Occipital lobe (tissue), 2 donors: ENCODE results near the gene TBC1D4. TPM values are rescaled to one million over a fixed set of nuclear protein-coding genes. Genes with fewer than 3 reads are reported as not detected.

ENCODE experiments used
- DNase-seq: peaks from one replicate; lab custom pipeline; 2025; lab: John Stamatoyannopoulos, UW
- total RNA-seq: library from RNA; depleted of rRNA; stranded (reverse); fragments of >200 nt; gene quantifications from one replicate; pipeline ENCODE4 v1.2.3, GENCODE V29; 2014

The TBC1D4 gene
- total RNA-seq, 1 donor from 2014 or later: 17.6 TPM

GRCh38 chr13:75418997-75419396 is 63.0 kb downstream of the TBC1D4 start:
- no peak for DNase-seq

- no peak for DNase-seq
These were observed 63.7 kb downstream of the TBC1D4 start for GRCh38 chr13:75418186-75418843.

DNA sequence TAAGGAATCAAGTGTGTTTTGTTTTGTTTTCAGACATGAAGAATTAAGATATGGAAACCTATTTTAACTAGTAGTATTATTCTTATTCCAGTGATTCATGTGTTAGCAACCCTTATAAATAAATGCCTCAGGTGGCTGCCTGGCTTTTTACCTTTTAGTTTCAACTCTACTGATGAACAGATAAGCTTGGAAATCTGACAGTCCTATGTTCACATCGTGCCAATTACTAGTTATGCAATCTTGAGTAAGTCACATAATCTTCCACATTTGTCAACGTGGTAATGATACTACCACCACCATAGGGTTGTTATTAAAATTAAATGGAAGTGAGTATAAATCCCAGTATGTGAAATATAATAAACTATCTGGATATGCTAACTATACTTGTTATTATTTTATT is 64.3 kb downstream of the TBC1D4 start:
- no peak for DNase-seq

DNA sequence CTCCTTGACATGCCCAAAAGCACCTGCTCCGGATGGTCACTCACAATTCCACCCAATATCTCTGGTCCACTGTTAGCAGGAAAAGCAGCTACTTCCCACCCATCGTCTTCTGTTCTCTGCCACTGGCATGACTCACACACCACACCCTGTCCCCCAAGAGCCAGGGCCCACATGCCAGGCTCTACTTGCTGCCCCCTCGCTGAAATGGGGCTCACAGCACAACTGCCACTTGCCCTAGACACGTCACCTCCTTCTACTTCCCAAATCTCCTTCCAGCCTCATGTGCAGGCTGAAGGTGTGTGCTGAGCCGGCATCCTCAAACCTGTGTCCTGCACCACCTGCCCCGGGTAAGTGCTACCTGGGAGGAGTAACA is 65.0 kb downstream of the TBC1D4 start:
- DNase-seq: no peak

- no peak for DNase-seq
These were observed 65.5 kb downstream of the TBC1D4 start for GRCh38 chr13:75416327-75417011.

GRCh38 chr13:75415694-75416093 is 66.3 kb downstream of the TBC1D4 start:
- no peak for DNase-seq

GRCh38 chr13:75415171-75415570 is 66.8 kb downstream of the TBC1D4 start:
- DNase-seq: no peak

DNA sequence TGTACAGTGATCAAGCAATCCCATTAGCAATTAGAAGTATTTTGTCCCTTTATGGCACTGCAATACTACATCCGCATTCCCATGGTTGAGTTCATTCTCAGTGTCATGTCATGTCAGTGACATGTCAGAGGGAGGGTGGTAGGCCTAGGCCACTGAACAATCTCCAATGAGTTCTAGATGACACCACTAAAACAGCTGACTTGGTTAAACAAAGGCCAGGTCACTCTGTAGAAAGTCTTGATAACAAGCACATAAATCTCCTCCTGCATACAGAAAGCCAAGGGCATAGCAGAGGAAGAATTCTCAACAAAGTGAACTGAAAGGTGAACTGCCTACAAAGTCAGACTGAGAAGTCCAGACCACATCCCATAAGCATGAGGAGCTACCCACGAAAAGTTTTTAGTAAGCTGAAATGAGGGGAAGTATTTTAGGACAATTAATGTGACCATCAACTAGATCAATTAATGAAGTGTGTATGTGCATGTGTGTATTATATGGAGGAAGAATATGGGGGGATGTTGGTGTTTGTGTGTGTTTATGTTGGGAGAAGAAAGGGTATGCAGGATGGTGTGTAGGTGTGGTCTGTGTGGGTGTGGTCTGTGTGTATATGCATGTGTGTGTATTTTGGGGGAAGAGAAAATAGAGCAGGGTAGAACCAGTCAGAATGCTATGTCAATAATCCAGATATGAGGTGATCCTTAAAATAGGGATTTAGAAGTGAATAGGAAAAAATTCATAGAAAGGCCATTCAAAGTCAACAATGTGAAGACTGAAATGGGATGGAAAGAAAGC is 67.7 kb downstream of the TBC1D4 start:
- no peak for DNase-seq

DNA sequence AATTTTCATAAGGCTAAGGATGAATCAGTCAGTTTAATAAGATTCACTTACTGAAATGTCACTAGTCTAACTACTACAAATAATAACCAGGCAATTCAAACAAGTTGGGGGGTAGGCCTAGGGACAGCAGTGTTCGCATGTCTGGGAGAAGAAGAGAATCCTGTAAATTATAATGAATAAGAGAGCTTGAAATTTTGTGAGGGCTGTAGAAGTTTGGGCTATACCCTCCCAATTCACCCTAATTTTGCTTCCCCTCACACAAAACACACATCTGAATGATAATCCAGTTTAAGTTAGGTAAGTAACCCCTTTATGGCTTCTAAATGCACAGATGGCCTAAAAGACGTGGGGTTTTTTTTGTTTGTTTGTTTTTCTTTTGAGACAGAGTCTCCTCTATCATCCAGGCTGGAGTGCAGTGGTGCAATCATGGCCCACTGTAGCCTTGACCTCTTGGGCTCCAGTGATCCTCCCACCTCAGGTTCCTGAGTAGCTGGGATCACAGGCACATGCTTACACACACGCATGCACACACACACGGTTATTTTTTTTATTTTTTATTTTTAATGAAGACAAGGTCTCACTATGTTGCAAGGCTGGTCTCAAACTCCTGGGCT is 69.9 kb downstream of the TBC1D4 start:
- DNase-seq: no peak

- DNase-seq: no peak
These were observed 71.8 kb downstream of the TBC1D4 start for GRCh38 chr13:75410207-75410606.

DNA sequence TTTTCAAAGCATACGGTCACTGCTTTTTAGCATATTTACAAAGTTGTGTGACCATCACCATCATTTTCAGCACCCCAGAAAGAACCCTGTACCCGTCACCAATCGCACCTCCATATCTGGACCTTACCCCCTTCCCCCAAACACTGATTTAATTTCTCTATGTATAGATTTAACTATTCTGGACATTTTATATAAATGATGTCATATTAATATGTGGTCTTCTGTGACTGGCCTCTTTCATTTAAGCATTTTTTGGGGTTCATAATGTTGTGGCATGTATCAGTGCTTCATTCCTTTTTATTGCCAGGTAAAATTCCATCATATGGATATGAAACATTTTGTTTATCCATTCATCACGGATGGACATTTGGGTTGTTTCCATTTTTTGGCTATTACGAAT is 74.0 kb downstream of the TBC1D4 start:
- no peak for DNase-seq

- no peak for DNase-seq
These were observed 74.5 kb downstream of the TBC1D4 start for GRCh38 chr13:75407473-75407872.

DNA sequence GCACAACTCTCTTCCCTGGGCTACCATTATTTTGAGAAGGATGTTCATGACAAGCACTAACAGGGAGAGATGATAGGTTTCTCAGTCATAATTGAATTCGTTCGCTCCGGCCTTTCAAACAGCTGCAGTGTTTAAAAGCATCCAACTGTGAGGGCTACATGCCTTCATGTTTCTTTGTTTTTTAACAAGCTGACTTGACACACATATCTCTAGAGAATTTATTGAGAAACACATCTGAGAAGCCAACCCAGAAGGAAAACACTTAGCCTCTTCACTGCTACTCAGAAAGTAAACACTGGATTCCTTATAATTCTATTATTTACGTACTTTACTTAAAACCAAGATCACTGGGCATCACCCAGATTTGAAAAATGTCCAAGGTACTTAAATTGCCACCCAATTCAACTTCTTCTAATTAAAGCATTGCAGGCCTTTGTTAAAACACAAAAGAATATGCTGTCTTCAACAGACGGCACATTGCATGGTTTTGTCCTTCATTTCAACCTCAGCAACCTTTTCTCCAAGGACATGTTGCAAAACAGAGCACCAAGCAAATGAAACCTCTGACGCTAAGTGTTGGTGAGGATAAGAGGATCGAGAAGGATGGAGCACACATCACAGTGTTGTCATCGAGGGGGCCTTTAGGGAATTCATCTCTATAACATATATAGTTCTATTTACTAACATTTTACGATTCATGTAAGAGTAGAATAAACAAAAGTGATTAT is 75.8 kb downstream of the TBC1D4 start:
- DNase-seq: no peak

DNA sequence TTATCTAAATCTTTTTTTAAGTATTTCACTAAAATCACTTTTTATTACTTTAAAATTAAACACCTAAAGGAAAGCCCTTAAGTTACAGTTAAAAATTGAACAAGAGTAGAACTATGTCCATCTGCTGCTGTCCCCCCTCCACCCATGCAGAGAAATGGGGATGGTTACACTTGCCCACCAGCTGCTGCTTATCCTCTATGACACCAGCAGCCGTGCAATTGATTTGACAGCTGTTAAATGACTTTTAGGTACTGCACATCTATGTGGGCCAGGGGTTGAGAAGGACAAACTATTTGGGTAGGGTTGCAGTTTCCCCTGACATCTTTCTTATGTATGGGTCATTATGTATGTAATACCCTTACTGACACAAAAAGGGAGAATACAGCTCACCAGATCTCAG is 77.2 kb downstream of the TBC1D4 start:
- DNase-seq: no peak

- no peak for DNase-seq
These were observed 79.2 kb downstream of the TBC1D4 start for GRCh38 chr13:75402787-75403186.

- DNase-seq: no peak
These were observed 81.2 kb downstream of the TBC1D4 start for GRCh38 chr13:75400775-75401174.

DNA sequence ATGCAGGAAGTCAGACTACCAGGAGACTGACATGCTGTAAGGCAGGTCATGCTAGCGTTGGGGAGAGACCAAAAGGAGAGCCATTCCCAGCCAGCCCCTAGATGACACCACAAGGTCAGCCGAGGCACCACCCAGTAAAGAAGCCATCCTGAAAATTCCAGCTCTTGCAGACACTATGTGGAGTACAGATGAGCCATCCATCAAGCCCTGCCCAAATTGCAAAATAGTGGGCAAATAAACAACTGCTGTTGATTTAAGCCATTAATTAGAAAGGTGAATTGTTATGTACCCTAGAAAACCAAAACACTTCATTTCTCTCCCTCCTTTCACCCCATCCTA is 82.1 kb downstream of the TBC1D4 start:
- no peak for DNase-seq

GRCh38 chr13:75399168-75399878 is 82.6 kb downstream of the TBC1D4 start:
- DNase-seq: no peak

GRCh38 chr13:75398072-75398471 is 83.9 kb downstream of the TBC1D4 start:
- no peak for DNase-seq

DNA sequence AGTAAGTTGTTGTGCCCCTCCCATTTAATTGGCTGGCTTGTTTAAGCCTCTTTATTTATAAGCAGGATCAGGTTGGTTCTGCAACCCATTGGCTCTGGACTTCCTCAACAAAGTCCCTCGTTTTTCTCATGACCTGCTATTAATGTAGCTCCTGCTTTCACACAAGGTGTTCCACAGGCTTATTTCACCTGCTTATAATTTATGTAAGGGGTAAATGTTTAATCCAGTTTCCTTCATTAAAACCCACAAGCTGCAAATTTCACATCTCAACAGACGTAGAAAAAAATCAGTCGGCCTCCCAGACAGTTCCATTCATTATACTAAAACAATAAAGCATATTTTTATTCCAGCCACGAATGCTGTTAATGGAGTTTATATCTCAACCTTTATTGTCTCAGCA is 86.1 kb downstream of the TBC1D4 start:
- DNase-seq: no peak

- DNase-seq: no peak
These were observed 86.9 kb downstream of the TBC1D4 start for GRCh38 chr13:75395066-75395465.
